Fibroblast of villous mesenchyme (primary cell): Measurements from ENCODE around the gene EML1. TPM values are rescaled to one million over a fixed set of nuclear protein-coding genes. Genes with fewer than 3 reads are reported as not detected.

Experiments
- DNase-seq: peaks from one replicate; pipeline ENCODE4 v3.0.0-alpha.2; 2010; ENCODE audit warnings: low read depth
- H3K4me3 ChIP-seq: 2 replicates; pipeline ENCODE4 v1.5.1; 2011; ENCODE audit warnings: low read depth, mild to moderate bottlenecking, low read length
- CTCF ChIP-seq: IDR thresholded peaks from 2 replicates; pipeline ENCODE4 v1.5.1; 2012; ENCODE audit warnings: low read depth, mild to moderate bottlenecking, low read length; ENCODE audit not compliant: insufficient read depth
- total RNA-seq: library from RNA; depleted of rRNA; stranded (reverse); fragments of >200 nt; gene quantifications from 2 replicates; pipeline ENCODE4 v1.2.3, GENCODE V29; 2012

Gene EML1
- total RNA-seq, 1 donor: 34.5 TPM

DNA sequence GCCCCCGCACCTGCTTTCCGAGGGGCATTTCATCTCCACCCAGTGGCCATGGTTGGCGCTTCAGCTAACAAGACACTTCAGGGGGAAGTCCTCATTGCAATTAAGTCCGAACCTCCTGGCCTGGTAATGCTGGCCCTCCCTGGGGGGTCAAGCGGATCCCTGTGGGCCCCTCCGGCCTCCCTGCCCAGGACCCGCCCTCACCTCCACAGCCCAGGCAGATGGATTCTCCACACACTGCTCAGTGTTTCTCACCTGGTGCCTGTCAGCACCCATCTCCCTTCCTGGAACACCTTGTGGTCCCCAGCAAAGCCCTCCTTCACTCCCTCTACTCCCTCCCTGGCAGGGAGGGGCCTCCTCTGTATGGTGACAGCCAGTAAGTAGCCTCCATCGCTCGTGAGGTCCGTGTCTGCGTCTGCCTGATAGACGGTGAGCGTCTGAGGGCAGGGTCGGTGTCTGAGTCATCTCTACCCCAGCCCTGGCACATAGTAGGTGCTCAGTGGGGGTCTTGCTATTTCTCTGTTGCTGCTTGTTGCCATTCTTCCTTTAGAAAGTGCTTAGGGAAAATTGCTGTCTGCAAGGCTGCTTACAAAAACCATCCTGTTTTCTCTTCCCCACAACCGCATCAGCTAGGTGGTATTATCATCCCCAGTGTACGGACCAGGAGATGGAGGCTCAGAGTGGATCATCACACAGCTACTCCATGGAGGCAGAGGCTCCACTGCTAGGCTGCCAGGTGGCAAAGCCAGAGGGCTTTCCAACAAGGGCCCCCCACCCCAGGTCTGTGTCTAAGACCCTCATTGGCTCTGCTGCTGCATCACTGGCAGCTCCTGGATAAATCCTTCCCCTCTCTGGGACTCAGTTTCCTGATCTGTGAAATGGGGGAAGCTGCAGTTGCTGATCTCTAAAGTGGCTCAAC lies 39.7 kb upstream of the EML1 start:
- no peak overlapping the region for H3K4me3 ChIP-seq
- DNase-seq: no peak
- TF ChIP-seq CTCF: no peak

DNA sequence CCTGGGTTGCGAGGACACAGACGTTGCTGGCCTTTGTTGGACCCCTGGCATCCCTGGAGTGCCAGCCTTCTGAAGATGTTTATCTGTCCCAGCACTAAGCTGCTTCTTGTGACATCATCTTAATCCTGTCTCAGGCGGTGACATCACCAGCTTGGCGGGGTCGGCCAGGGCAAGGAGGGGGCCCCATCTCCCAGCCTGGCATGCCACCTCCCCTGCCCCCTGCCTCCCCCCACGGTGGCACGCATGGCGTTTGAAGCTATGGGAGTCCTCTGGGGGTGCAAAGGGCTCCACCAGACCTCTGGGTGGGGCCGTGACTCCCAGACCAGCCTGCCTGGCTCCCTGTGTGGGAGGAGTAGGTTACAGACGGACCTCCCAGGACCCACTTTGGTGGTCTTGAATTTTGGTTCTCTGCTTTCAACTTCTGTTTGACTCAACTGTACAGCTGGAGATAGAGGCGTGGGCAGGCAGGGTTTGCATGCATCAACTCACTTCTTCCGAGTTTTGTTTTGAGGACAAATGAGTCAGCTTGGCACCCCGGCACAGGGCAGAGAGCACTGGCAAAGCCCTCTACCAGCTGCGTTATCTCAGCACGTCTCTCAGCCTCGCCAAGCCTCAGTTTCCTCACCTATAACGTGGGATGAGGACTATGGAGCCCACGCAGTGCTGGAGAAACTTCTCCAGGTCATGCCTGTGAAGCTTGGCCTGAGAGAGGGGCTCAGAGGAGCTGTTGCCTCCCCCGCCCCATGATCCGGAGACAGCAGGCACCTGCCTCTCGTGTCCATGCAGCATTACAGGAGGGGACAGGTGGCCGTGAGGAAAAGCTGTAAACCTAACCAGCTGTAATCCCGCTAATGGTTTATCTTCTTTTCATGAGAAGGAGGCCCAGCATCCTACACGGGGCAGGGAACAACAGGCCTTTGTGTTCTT lies 38.8 kb upstream of the EML1 start:
- TF ChIP-seq CTCF: no peak
- DNase-seq: no peak
- no peak overlapping the region for H3K4me3 ChIP-seq

DNA sequence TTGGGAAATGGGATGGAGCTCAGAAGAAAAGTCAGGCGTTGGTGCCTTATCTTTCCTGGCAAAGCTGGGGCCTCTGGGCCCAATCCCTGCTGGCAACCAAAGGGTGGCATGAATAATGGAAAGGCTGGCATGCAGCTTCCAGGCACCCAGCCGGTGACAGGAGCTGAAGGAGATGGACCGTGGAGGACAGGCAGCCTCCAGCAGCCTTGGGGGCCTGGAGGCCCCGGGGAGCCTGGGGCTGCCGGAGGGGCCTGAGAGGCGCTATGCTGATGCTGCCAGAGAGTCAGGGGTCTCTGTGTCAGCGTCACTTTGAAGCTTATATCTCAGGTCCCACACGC lies 38.2 kb upstream of the EML1 start:
- DNase-seq: no peak
- H3K4me3 ChIP-seq: no peak overlapping the region
- no peak for TF ChIP-seq CTCF

DNA sequence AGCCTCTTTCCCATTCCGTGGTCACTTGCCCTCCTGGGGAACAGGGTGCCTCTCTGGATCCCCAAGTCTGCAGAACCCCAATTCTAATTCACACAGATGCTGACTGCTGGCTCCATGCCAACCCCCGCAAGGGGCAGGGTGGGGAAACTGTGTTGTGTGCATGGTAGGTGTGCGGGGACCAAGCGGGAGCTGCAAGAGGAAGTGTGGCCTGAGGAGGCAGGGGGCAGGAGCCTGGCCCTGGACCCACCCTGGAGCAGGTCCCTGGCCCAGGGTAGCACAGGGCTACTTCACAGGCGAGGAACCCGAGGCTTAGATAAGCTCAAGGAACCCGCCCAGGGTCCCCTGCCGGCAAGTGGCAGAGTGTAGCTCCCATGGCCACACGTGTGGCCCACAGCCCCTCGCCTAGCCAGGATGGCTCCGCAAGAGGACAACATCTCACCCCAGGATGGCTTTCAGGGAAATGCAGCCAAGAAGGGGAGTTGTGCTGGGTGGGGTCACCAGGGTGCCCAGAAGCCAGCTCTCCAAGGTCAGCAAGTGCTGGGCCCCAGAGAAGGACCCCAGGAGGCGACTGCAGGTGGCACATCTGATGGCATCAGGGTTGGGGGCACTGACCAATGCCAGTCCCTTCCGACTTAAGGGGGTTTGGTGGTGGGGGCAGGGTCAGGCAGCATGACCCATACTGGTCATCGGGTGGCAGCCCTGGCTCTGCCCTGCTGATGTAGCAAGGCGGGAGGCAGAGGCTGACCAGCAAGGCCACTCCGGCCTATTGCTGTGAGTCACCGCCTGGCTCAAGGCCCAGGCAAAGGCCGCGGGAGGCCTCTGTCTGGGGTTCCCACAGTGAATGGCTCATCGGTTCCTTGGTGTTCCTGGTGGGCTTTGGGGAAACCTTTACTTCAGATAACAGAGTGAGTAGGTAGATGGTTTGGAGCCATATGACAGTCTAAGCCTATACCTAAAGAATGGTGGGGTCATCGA lies 37.3 kb upstream of the EML1 start:
- no peak for TF ChIP-seq CTCF
- no peak overlapping the region for H3K4me3 ChIP-seq
- DNase-seq: peak; percentile 94

DNA sequence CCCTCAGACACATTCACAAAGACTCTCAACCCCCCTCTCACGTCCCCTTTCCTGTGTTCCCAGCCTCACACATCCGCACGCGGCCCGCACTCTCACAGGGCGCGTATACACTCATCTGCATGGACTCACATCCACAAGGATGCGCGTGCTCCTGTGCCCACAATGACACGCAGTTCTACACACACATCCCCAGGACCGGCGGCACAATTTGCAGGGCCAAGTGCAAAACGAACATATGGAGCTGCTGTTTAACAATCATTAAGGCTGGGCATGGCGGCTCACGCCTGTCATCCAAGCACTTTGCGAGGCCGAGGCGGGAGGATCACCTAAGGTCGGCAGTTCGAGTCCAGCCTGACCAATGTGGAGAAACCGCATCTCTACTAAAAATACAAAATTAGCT lies 36.4 kb upstream of the EML1 start:
- TF ChIP-seq CTCF: no peak
- DNase-seq: no peak

More for the DNA sequence above, 36.4 kb upstream of the EML1 start:
- H3K4me3 ChIP-seq: no peak overlapping the region
